ENCODE results near the gene FBXO17. TPM values are rescaled to one million over a fixed set of nuclear protein-coding genes. Genes with fewer than 3 reads are reported as not detected.
"Not testable (repeated sequence)": the region's sequence is repeated elsewhere in the genome, so short reads cannot be mapped to it uniquely, and the experiment has no call there.

FBXO17 gene
- total RNA-seq, 6 experiments from 2014 or later: 17.5 to 21.5 (median 18.7) TPM

- TF ChIP-seq CTCF (IDR thresholded peaks at IDR 0.05): no peak
- peaks cover 45% of the 10 kb centered on the region for H3K4me1 Mint-ChIP-seq (ENCODE audit: low read depth)
- DNase-seq: no peak
- H3K9me3 Mint-ChIP-seq: no peaks in the 10 kb centered on the region
- H3K36me3 Mint-ChIP-seq (ENCODE audit: low read depth): no peaks in the 10 kb centered on the region
- H3K27ac Mint-ChIP-seq: no peak overlapping the region
- no peak overlapping the region for H3K4me3 Mint-ChIP-seq
- H3K27me3 Mint-ChIP-seq (ENCODE audit: insufficient read depth): peaks cover 8% of the 10 kb centered on the region; the same call in 1 of the 2 replicates
These were observed 13.6 kb upstream of the FBXO17 start for GRCh38 chr19:38989066-38989605.

GRCh38 chr19:38988627-38989026 lies 13.1 kb upstream of the FBXO17 start:
- Mint-ChIP-seq H3K27me3 (ENCODE audit: insufficient read depth) (peaks cover 11% of the 10 kb centered on the region; the same call in 1 of the 2 replicates), H3K4me1 (ENCODE audit: low read depth) (peaks cover 44% of the 10 kb centered on the region)
- H3K4me3 Mint-ChIP-seq; DNase-seq; H3K27ac Mint-ChIP-seq; H3K36me3 Mint-ChIP-seq (ENCODE audit: low read depth); H3K9me3 Mint-ChIP-seq: not testable (repeated sequence)

- not testable (repeated sequence) for H3K36me3 Mint-ChIP-seq (ENCODE audit: low read depth); DNase-seq; H3K9me3 Mint-ChIP-seq; H3K27ac Mint-ChIP-seq; H3K4me3 Mint-ChIP-seq
- Mint-ChIP-seq H3K27me3 (ENCODE audit: insufficient read depth) (peaks cover 11% of the 10 kb centered on the region; the same call in 1 of the 2 replicates), H3K4me1 (ENCODE audit: low read depth) (peaks cover 35% of the 10 kb centered on the region)
These were observed 12.2 kb upstream of the FBXO17 start for GRCh38 chr19:38987745-38988144.

- DNase-seq: no peak
- TF ChIP-seq CTCF (IDR thresholded peaks at IDR 0.05): no peak
- H3K27ac Mint-ChIP-seq: no peak overlapping the region
- no peak overlapping the region for H3K4me3 Mint-ChIP-seq
- 0 out of 2 replicates have a peak, but pooled peaks cover 4% of the 10 kb centered on the region for H3K36me3 Mint-ChIP-seq (ENCODE audit: low read depth)
- H3K9me3 Mint-ChIP-seq: no peaks in the 10 kb centered on the region
- H3K4me1 Mint-ChIP-seq (ENCODE audit: low read depth): peaks cover 15% of the 10 kb centered on the region
- peaks cover 5% of the 10 kb centered on the region; the same call in 1 of the 2 replicates for H3K27me3 Mint-ChIP-seq (ENCODE audit: insufficient read depth)
These were observed 9.7 kb upstream of the FBXO17 start for GRCh38 chr19:38985262-38985661.

GRCh38 chr19:38980583-38981374 lies 5.2 kb upstream of the FBXO17 start:
- no peak for TF ChIP-seq CTCF (IDR thresholded peaks at IDR 0.05)
- 0 out of 2 replicates have a peak, but pooled peaks cover 3% of the 10 kb centered on the region for H3K27me3 Mint-ChIP-seq (ENCODE audit: insufficient read depth)
- H3K27ac Mint-ChIP-seq: no peak overlapping the region
- DNase-seq: no peak
- H3K4me1 Mint-ChIP-seq (ENCODE audit: low read depth): peaks cover 15% of the 10 kb centered on the region
- no peak overlapping the region for H3K4me3 Mint-ChIP-seq
- H3K9me3 Mint-ChIP-seq: no peaks in the 10 kb centered on the region
- 0 out of 2 replicates have a peak, but pooled peaks cover 4% of the 10 kb centered on the region for H3K36me3 Mint-ChIP-seq (ENCODE audit: low read depth)

GRCh38 chr19:38979812-38980211 lies 4.3 kb upstream of the FBXO17 start:
- Mint-ChIP-seq H3K27me3 (ENCODE audit: insufficient read depth) (peaks cover 6% of the 10 kb centered on the region; the same call in 1 of the 2 replicates), H3K4me1 (ENCODE audit: low read depth) (peaks cover 20% of the 10 kb centered on the region), H3K4me3 (no peak overlapping the region), H3K36me3 (ENCODE audit: low read depth) (0 out of 2 replicates have a peak, but pooled peaks cover 4% of the 10 kb centered on the region), H3K27ac (no peak overlapping the region), H3K9me3 (no peaks in the 10 kb centered on the region)
- DNase-seq: no peak
- no peak for TF ChIP-seq CTCF (IDR thresholded peaks at IDR 0.05)
